Ishikawa (cell line): ENCODE measurements around the gene CADPS.

Experiments
- EGR1 ChIP-seq: IDR thresholded peaks from 2 replicates; pipeline ENCODE4 v1.6.1; 2012
- EP300 ChIP-seq: IDR thresholded peaks from 2 replicates; pipeline ENCODE4 v1.6.1; 2012; ENCODE audit warnings: borderline replicate concordance
- MAX ChIP-seq: IDR thresholded peaks from 2 replicates; pipeline ENCODE4 v1.6.1; 2012
- NFIC ChIP-seq: IDR thresholded peaks from 2 replicates; pipeline ENCODE4 v1.6.1; 2012
- REST ChIP-seq: IDR thresholded peaks from 2 replicates; pipeline ENCODE4 v1.6.1; 2012; ENCODE audit warnings: low read depth, mild to moderate bottlenecking
- TAF1 ChIP-seq: IDR thresholded peaks from 2 replicates; pipeline ENCODE4 v1.6.1; 2012; ENCODE audit warnings: low read depth, mild to moderate bottlenecking
- YY1 ChIP-seq: IDR thresholded peaks from 2 replicates; pipeline ENCODE4 v1.6.1; 2012; ENCODE audit warnings: low read depth
- ZBTB7A ChIP-seq: IDR thresholded peaks from 2 replicates; pipeline ENCODE4 v1.6.1; 2012; ENCODE audit warnings: low read depth

- TF ChIP-seq MAX (no peak), YY1 (no peak), TAF1 (no peak), EP300 (no peak), ZBTB7A (no peak), EGR1 (no peak), REST (no peak), NFIC (no peak)
Observed at GRCh38 chr3:62682826-62683225, 192.4 kb downstream of the CADPS start.
